CD8-positive, alpha-beta memory T cell (primary cell): ENCODE data around the gene TMF1. TPM values are rescaled to one million over a fixed set of nuclear protein-coding genes. Genes with fewer than 3 reads are reported as not detected.

Source experiments
- CTCF ChIA-PET: fragments of 350-600 bp; sonication (Branson Sonifier 250); formaldehyde crosslinking; loops from one replicate; lab custom pipeline; 2021; ENCODE audit warnings: antibody characterized with exemption; lab: Charles Lee
- POLR2A ChIA-PET: fragments of 350-600 bp; sonication (Branson Sonifier 250); formaldehyde crosslinking; loops from one replicate; lab custom pipeline; 2021; ENCODE audit warnings: antibody characterized with exemption; lab: Charles Lee
- DNase-seq, 5 donors: peaks; one replicate each; pipeline versions ENCODE4 v3.0.0 to v3.0.0-alpha.2; 2020 to 2022; ENCODE audit warnings: mixed read lengths in 1 of 5
- H3K27ac ChIP-seq: one replicate; pipeline ENCODE4 v1.7.0; 2013; ENCODE audit warnings: low read depth, mild to moderate bottlenecking, low read length, moderate library complexity
- H3K27me3 ChIP-seq: 2 replicates; pipeline ENCODE4 v1.7.0; 2013; ENCODE audit warnings: low read length, mild to moderate bottlenecking; ENCODE audit not compliant: insufficient read depth, poor library complexity, severe bottlenecking
- H3K36me3 ChIP-seq: 2 replicates; pipeline ENCODE4 v1.7.0; 2013; ENCODE audit warnings: mild to moderate bottlenecking, low read length, moderate library complexity; ENCODE audit not compliant: insufficient read depth
- H3K4me1 ChIP-seq: 2 replicates; pipeline ENCODE4 v1.7.0; 2013; ENCODE audit warnings: mild to moderate bottlenecking, low read length, moderate library complexity; ENCODE audit not compliant: insufficient read depth
- H3K4me3 ChIP-seq: 2 replicates; pipeline ENCODE4 v1.7.0; 2013; ENCODE audit warnings: mild to moderate bottlenecking, low read length
- H3K9me3 ChIP-seq: 2 replicates; pipeline ENCODE4 v1.7.0; 2013; ENCODE audit warnings: mild to moderate bottlenecking, low read length
- H3K27ac Mint-ChIP-seq, 8 donors: one replicate each; pipeline ENCODE4 v1.8.0; 2020 to 2021; ENCODE audit warnings: mixed read lengths in 8 of 8, mild to moderate bottlenecking in 6 of 8, inconsistent platforms in 3 of 8, moderate library complexity in 3 of 8
- H3K27me3 Mint-ChIP-seq, 2 donors: one replicate each; pipeline ENCODE4 v1.8.0; 2020 to 2021; ENCODE audit warnings: mixed read lengths in 2 of 2, mild to moderate bottlenecking in 1 of 2, moderate library complexity in 1 of 2
- H3K36me3 Mint-ChIP-seq, 3 donors: one replicate each; pipeline ENCODE4 v1.8.0; 2020 to 2021; ENCODE audit warnings: mixed read lengths in 3 of 3, inconsistent platforms in 1 of 3, mild to moderate bottlenecking in 1 of 3
- H3K4me1 Mint-ChIP-seq, 3 donors: one replicate each; pipeline ENCODE4 v1.8.0; 2020 to 2021; ENCODE audit warnings: mixed read lengths in 3 of 3, inconsistent platforms in 1 of 3, mild to moderate bottlenecking in 1 of 3
- H3K4me3 Mint-ChIP-seq, 7 donors: one replicate each; pipeline ENCODE4 v1.8.0; 2020 to 2021; ENCODE audit warnings: mixed read lengths in 7 of 7, mild to moderate bottlenecking in 6 of 7, moderate library complexity in 4 of 7, inconsistent platforms in 2 of 7
- H3K9me3 Mint-ChIP-seq, 5 donors: one replicate each; pipeline ENCODE4 v1.8.0; 2020 to 2022; ENCODE audit warnings: mixed read lengths in 5 of 5, mild to moderate bottlenecking in 3 of 5, moderate library complexity in 2 of 5, inconsistent platforms in 1 of 5
- polyA plus RNA-seq: library from polyadenylated mRNA; unstranded; fragments of 300-500 nt; fragmentation: Illumina TruSeq; gene quantifications from one replicate; pipeline ENCODE4 v1.2.3, GENCODE V29; 2021
- total RNA-seq, 2 experiments: library from RNA; stranded (reverse); gene quantifications; one replicate each; pipeline ENCODE4 v1.2.3, GENCODE V29; 2021

Gene TMF1, protein sequence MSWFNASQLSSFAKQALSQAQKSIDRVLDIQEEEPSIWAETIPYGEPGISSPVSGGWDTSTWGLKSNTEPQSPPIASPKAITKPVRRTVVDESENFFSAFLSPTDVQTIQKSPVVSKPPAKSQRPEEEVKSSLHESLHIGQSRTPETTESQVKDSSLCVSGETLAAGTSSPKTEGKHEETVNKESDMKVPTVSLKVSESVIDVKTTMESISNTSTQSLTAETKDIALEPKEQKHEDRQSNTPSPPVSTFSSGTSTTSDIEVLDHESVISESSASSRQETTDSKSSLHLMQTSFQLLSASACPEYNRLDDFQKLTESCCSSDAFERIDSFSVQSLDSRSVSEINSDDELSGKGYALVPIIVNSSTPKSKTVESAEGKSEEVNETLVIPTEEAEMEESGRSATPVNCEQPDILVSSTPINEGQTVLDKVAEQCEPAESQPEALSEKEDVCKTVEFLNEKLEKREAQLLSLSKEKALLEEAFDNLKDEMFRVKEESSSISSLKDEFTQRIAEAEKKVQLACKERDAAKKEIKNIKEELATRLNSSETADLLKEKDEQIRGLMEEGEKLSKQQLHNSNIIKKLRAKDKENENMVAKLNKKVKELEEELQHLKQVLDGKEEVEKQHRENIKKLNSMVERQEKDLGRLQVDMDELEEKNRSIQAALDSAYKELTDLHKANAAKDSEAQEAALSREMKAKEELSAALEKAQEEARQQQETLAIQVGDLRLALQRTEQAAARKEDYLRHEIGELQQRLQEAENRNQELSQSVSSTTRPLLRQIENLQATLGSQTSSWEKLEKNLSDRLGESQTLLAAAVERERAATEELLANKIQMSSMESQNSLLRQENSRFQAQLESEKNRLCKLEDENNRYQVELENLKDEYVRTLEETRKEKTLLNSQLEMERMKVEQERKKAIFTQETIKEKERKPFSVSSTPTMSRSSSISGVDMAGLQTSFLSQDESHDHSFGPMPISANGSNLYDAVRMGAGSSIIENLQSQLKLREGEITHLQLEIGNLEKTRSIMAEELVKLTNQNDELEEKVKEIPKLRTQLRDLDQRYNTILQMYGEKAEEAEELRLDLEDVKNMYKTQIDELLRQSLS
- total RNA-seq = 10 to 100 TPM; 31.8 to 35.6 TPM
- 40.0 TPM for polyA plus RNA-seq

GRCh38 chr3:69051756-69052471 lies at the start of gene TMF1:
TSS of gene TMF1 (minus strand) at chr3:69052333. CDS start at chr3:69052086, 247 bp downstream.
- Mint-ChIP-seq H3K27me3 (peaks cover 0 to 4% of the 10 kb centered on the region in 2 donors), H3K9me3 (no peaks in the 10 kb centered on the region), H3K4me3 (peak within 1 kb of the TSS; percentile 94 to 99 (median 97)), H3K4me1 (peaks cover 46 to 60% (median 59%) of the 10 kb centered on the region in 3 donors), H3K36me3 (peaks cover 4 to 58% (median 10%) of the 10 kb centered on the region in 3 donors), H3K27ac (peak within 1 kb of the TSS; percentile 95 to 100 (median 98))
- Histone ChIP-seq H3K4me3 (peak within 1 kb of the TSS; percentile 75), H3K4me1 (peaks cover 30% of the 10 kb centered on the region), H3K36me3 (peaks cover 19% of the 10 kb centered on the region), H3K9me3 (no peaks in the 10 kb centered on the region), H3K27ac (peak within 1 kb of the TSS; percentile 99), H3K27me3 (no peaks in the 10 kb centered on the region)
- POLR2A ChIA-PET = interaction anchor here (0.6 to 3.6 kb wide), 12 partner anchors 14 to 1396 kb away, joined by 3 to 15 read pairs (median 6); partner anchors contain the start of genes ARL6IP5 and UBA3
- CTCF ChIA-PET = interaction anchor here (0.8 to 2.0 kb wide), 5 partner anchors 9 to 40 kb away, joined by 3 to 10 read pairs (median 4); no protein-coding TSS in a partner anchor
- peak; percentile 97 to 99 (median 98) for DNase-seq

DNA sequence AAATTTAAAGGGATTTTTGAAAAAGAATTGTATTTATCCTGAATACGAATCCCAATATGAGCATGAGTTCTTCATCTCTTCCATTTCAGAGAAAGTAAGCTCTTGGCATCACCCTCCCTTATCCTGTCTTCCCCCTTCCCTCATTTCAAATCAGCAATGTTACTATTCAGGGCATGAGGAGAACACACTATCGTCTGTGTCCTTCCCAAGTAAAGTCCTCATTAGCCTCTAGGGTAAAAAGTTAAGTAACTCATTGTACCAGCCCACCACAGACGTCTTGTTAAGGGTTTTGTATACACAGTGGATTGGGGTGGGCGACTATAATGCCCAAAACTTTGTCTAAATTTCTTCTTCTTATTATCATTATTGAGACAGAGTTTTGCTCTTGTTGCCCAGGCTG lies 47.4 kb upstream of the TMF1 start:
- Mint-ChIP-seq H3K4me3 (peak overlapping the region in 2 of 7 donors; percentile 26 to 44), H3K9me3 (no peaks in the 10 kb centered on the region), H3K27me3 (no peaks in the 10 kb centered on the region), H3K4me1 (peaks cover 57 to 92% (median 87%) of the 10 kb centered on the region in 3 donors), H3K36me3 (peaks cover 14 to 72% (median 26%) of the 10 kb centered on the region in 3 donors), H3K27ac (peak overlapping the region in 6 of 8 donors; percentile 16 to 73 (median 58))
- Histone ChIP-seq H3K9me3 (no peaks in the 10 kb centered on the region), H3K27ac (no peak overlapping the region), H3K36me3 (peaks cover 23% of the 10 kb centered on the region), H3K4me3 (no peak overlapping the region), H3K27me3 (no peaks in the 10 kb centered on the region), H3K4me1 (peaks cover 66% of the 10 kb centered on the region)
- ChIA-PET POLR2A (interaction anchor here (1.4 kb wide), 1 partner anchor 14 kb away, joined by 4 read pairs; no protein-coding TSS in a partner anchor), CTCF (interaction anchor here (0.8 to 3.3 kb wide), 2 partner anchors 11 to 21 kb away, joined by 3 to 14 read pairs; no protein-coding TSS in a partner anchor)
- DNase-seq = no peak

DNA sequence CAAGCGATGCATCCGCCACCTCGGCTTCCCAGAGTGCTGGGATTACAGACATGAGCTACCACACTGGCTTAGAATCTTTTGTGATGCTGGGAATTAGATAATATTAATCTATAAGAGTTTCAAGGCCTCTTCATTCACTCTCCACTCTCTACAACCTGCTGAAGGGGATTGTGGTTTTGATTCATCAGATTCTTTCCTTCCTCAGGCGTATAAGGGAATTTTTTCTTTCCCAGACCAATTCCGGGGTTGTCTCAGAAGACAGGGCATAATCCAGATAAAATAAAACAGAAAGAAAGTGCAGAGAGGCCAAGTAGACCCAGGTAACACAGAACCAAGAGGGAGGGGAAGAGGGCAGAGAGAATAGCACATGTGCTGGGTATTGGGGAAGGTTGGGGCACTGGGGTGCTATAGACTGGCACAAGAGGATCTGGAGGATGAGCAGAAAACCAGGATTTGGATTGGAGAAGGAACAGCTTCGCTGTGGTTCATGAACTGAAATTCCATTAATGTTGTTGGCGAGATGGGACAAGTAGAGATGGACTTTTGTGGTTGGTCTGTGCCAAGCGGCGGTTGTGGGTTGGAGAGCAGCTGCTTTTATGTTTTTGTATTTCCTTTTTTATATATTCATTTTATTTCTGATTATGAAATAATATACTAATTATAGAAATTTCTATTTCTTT lies 45.4 kb upstream of the TMF1 start:
- POLR2A ChIA-PET = interaction anchor here (0.7 kb wide), 1 partner anchor 29 kb away, joined by 5 read pairs; no protein-coding TSS in a partner anchor
- H3K36me3 Mint-ChIP-seq = peaks cover 9 to 65% (median 20%) of the 10 kb centered on the region in 3 donors
- peaks cover 68 to 92% (median 89%) of the 10 kb centered on the region in 3 donors for H3K4me1 Mint-ChIP-seq
- peak overlapping the region; percentile 37 to 98 (median 82) for H3K27ac Mint-ChIP-seq
- Histone ChIP-seq H3K4me1 (peaks cover 76% of the 10 kb centered on the region), H3K27me3 (no peaks in the 10 kb centered on the region), H3K36me3 (peaks cover 9% of the 10 kb centered on the region), H3K9me3 (no peaks in the 10 kb centered on the region), H3K27ac (no peak overlapping the region), H3K4me3 (no peak overlapping the region)
- no peaks in the 10 kb centered on the region for H3K9me3 Mint-ChIP-seq
- H3K27me3 Mint-ChIP-seq = no peaks in the 10 kb centered on the region
- DNase-seq = no peak
- CTCF ChIA-PET = no interaction called here
- peak overlapping the region in 5 of 7 donors; percentile 7 to 63 (median 53) for H3K4me3 Mint-ChIP-seq

DNA sequence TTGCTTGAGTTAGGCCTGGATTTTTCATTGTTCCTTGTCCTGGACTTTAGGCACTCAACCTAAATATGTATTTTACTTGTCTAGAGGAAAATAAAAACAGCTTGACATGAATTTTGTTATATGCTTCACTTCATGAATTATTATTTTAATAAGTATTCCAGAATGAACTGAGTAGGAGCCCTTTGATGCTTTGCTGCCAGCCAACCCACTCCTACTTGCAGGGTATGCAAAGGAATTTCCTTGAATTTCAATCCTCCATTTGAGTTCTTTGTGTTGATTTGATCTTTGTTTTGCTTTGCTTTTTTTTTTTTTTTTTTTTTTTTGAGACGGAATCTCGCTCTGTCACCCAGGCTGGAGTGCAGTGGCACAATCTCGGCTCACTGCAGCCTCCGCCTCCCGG lies 44.2 kb upstream of the TMF1 start:
- peaks cover 70 to 92% (median 90%) of the 10 kb centered on the region in 3 donors for H3K4me1 Mint-ChIP-seq
- peaks cover 5 to 54% (median 12%) of the 10 kb centered on the region in 3 donors for H3K36me3 Mint-ChIP-seq
- H3K9me3 Mint-ChIP-seq = no peaks in the 10 kb centered on the region
- Histone ChIP-seq H3K4me1 (peaks cover 82% of the 10 kb centered on the region), H3K36me3 (no peaks in the 10 kb centered on the region), H3K27ac (no peak overlapping the region), H3K9me3 (no peaks in the 10 kb centered on the region), H3K27me3 (no peaks in the 10 kb centered on the region), H3K4me3 (no peak overlapping the region)
- no peaks in the 10 kb centered on the region for H3K27me3 Mint-ChIP-seq
- POLR2A ChIA-PET = interaction anchor here (0.7 kb wide), 1 partner anchor 1435 kb away, joined by 5 read pairs; no protein-coding TSS in a partner anchor
- no peak for DNase-seq
- H3K4me3 Mint-ChIP-seq = peak overlapping the region in 5 of 7 donors; percentile 75 to 81 (median 77)
- CTCF ChIA-PET = no interaction called here
- peak overlapping the region; percentile 81 to 98 (median 94) for H3K27ac Mint-ChIP-seq

GRCh38 chr3:69095636-69096035 lies 43.5 kb upstream of the TMF1 start:
- CTCF ChIA-PET = no interaction called here
- Mint-ChIP-seq H3K4me1 (peaks cover 75 to 91% (median 89%) of the 10 kb centered on the region in 3 donors), H3K27me3 (no peaks in the 10 kb centered on the region), H3K27ac (peak overlapping the region; percentile 81 to 98 (median 94)), H3K9me3 (no peaks in the 10 kb centered on the region), H3K36me3 (peaks cover 5 to 53% (median 12%) of the 10 kb centered on the region in 3 donors), H3K4me3 (peak overlapping the region; percentile 71 to 81 (median 77))
- H3K9me3 ChIP-seq = no peaks in the 10 kb centered on the region
- peak overlapping the region; percentile 8 for H3K4me3 ChIP-seq
- H3K36me3 ChIP-seq = no peaks in the 10 kb centered on the region
- no peak for DNase-seq
- H3K27me3 ChIP-seq = no peaks in the 10 kb centered on the region
- no peak overlapping the region for H3K27ac ChIP-seq
- peaks cover 82% of the 10 kb centered on the region for H3K4me1 ChIP-seq
- POLR2A ChIA-PET = interaction anchor here (0.7 to 1.3 kb wide), 2 partner anchors 43 to 1434 kb away, joined by 5 to 10 read pairs; partner anchors contain the start of gene TMF1

DNA sequence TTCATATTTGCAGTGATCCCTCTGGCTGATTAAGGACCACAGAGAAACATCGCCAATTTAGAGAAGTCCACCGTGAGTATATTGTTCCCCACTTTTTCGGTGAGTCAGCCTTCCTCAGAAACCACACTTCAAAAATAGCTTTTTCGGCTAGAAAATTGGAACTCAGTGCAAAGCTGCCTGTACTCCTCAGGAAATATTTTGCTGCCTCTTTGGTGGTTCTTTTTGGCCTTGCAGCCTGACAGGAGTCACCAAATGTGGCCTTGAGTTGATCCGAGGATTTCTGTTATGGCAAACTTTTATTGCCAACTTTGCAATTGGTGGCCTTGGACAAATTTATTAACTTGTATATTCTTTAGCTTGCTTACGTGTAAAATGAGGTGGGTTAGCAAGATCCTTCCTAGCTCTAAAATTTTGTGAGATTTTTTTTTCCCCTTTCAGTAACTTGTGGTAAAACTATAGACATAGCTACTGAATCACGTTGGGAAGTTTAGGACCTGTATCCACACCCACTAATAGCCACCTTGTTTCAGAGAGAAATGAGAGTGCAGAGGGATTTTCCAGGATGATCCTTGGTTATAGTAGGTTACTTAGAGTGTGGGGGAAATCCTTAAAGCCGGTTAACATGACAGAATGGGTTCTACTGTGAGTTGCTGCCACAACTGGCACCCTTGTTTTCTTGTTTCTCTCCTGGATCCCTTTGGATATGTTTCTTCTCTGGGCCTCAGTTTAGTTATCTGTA lies 42.5 kb upstream of the TMF1 start:
- peaks cover 81 to 91% (median 89%) of the 10 kb centered on the region in 3 donors for H3K4me1 Mint-ChIP-seq
- H3K4me3 Mint-ChIP-seq = peak overlapping the region; percentile 60 to 81 (median 75)
- peaks cover 5 to 58% (median 14%) of the 10 kb centered on the region in 3 donors for H3K36me3 Mint-ChIP-seq
- no peaks in the 10 kb centered on the region for H3K9me3 Mint-ChIP-seq
- Histone ChIP-seq H3K9me3 (no peaks in the 10 kb centered on the region), H3K4me3 (peak overlapping the region; percentile 28), H3K27me3 (no peaks in the 10 kb centered on the region), H3K27ac (no peak overlapping the region), H3K36me3 (no peaks in the 10 kb centered on the region), H3K4me1 (peaks cover 91% of the 10 kb centered on the region)
- DNase-seq = no peak
- POLR2A ChIA-PET = interaction anchor here (0.6 to 1.4 kb wide), 5 partner anchors 10 to 43 kb away, joined by 3 to 10 read pairs (median 5); partner anchors contain the start of genes ARL6IP5 and TMF1
- no peaks in the 10 kb centered on the region for H3K27me3 Mint-ChIP-seq
- CTCF ChIA-PET = interaction anchor here (0.7 to 2.1 kb wide), 5 partner anchors 11 to 35 kb away, joined by 3 to 7 read pairs (median 3); partner anchors contain the start of gene ARL6IP5
- H3K27ac Mint-ChIP-seq = peak overlapping the region; percentile 79 to 99 (median 94)
